Fibroblast of lung (primary cell): ENCODE data around the gene TAF11L2.

ENCODE experiments used
- CTCF ChIP-seq, 2 donors: IDR thresholded peaks in 1 of 2; conservative IDR thresholded peaks in 1 of 2; 1 replicate in 1 of 2; 2 replicates in 1 of 2; pipeline ENCODE4 v1.5.1; 2011 to 2012; ENCODE audit warnings: low read length in 2 of 2, control low read depth in 1 of 2, inconsistent platforms in 1 of 2, low read depth in 1 of 2, mild to moderate bottlenecking in 1 of 2
- EZH2 ChIP-seq: IDR thresholded peaks from 2 replicates; pipeline ENCODE4 v1.5.1; 2012; ENCODE audit warnings: low read length, control low read depth, mild to moderate bottlenecking; ENCODE audit errors: missing control alignments

DNA sequence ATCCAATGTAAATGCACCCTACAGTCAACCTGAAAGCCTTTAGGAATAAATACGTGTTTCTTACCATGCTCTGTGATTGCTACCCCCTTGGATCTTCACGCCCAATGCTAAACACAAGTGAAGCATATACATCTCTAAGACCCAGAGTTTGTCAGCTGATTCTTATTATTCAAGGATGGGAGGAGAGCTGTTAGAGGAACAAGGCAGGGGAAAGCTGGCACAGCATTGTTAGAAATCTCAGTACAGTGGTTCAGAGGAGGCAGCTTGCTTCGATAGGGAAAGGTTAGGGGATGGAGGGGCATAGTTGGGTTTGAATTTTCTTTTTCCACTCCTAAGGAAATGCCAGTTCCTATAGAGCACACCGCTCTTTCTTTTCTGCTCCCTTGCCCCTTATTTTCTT is 16.7 kb upstream of the TAF11L2 start:
- TF ChIP-seq CTCF (conservative IDR thresholded peaks at IDR 0.05 in 1 of 2, IDR thresholded peaks at IDR 0.05 in 1 of 2; ENCODE audit: low read depth in 1 of 2, low read length in 2 of 2) = no peak
- TF ChIP-seq EZH2 = no peak
